Measurements from ENCODE around the gene HDAC7. TPM values are rescaled to one million over a fixed set of nuclear protein-coding genes. Genes with fewer than 3 reads are reported as not detected.

The HDAC7 gene
- polyA plus RNA-seq (2011; rRNA removed) = 28.2 and 67.0 TPM in 2 replicates
- 34.9 and 35.2 TPM in 2 replicates for polyA minus RNA-seq (2011; rRNA and poly(A)+ RNA removed)

- ChIA-PET POLR2A (interaction anchor here (0.7 to 0.9 kb wide), 2 partner anchors 9 to 27 kb away, joined by 6 to 7 read pairs; no protein-coding TSS in a partner anchor), CTCF (interaction anchor here (0.6 to 4.6 kb wide), 7 partner anchors 11 to 44 kb away, joined by 3 to 41 read pairs (median 3); no protein-coding TSS in a partner anchor)
- TF ChIP-seq, protein P1, sequence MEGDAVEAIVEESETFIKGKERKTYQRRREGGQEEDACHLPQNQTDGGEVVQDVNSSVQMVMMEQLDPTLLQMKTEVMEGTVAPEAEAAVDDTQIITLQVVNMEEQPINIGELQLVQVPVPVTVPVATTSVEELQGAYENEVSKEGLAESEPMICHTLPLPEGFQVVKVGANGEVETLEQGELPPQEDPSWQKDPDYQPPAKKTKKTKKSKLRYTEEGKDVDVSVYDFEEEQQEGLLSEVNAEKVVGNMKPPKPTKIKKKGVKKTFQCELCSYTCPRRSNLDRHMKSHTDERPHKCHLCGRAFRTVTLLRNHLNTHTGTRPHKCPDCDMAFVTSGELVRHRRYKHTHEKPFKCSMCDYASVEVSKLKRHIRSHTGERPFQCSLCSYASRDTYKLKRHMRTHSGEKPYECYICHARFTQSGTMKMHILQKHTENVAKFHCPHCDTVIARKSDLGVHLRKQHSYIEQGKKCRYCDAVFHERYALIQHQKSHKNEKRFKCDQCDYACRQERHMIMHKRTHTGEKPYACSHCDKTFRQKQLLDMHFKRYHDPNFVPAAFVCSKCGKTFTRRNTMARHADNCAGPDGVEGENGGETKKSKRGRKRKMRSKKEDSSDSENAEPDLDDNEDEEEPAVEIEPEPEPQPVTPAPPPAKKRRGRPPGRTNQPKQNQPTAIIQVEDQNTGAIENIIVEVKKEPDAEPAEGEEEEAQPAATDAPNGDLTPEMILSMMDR (IDR thresholded peaks at IDR 0.05; ENCODE audit: insufficient read depth, low read depth, low read length) = no peak
- Histone ChIP-seq H3K27me3 (ENCODE audit: control insufficient read depth, insufficient read depth, low read length) (no peaks in the 10 kb centered on the region), H3K36me3 (ENCODE audit: control insufficient read depth, insufficient read depth, low read length) (peaks cover 3% of the 10 kb centered on the region; the same call in 1 of the 2 replicates), H3K4me3 (ENCODE audit: low read depth, low read length) (peak within 1 kb of the TSS; percentile 68)
- DNase-seq (ENCODE audit: low read depth) = no peak
Measured at GRCh38 chr12:47819896-47820630, at the start of gene HDAC7. TSS of gene HDAC7 (minus strand) at chr12:47819903. CDS start at chr12:47819785, 118 bp downstream.

DNA sequence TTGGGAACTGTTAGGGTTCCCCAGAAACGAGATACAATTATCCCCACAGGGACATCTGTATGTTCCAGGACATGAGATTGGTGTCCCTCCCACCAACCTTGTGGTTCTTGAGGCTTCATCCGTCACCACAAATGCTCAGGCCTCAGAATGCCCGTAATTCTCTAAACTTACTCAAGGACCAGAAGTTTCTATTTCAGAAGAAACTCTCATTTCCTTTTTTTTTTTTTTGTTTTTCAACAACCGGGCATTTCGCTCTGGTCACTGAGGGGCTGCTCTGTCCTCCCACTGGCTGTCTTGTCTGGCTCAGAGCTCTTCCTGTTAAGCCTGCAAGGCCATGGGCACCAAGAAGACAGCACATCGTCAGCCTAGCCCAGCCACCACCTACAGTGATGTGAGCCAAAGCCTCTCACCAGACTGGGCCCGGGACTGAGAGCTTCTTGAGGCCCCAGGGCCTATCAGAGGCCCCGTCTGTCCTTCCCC, 48.9 kb upstream of the HDAC7 start:
- Histone ChIP-seq H3K27me3 (ENCODE audit: control insufficient read depth, insufficient read depth, low read length) (no peaks in the 10 kb centered on the region), H3K36me3 (ENCODE audit: control insufficient read depth, insufficient read depth, low read length) (peaks cover 11% of the 10 kb centered on the region), H3K4me3 (ENCODE audit: low read depth, low read length) (no peak overlapping the region)
- ChIA-PET CTCF (interaction anchor here (0.9 to 4.7 kb wide), 8 partner anchors 10 to 94 kb away, joined by 3 to 31 read pairs (median 4); partner anchors contain the start of gene TMEM106C), POLR2A (no interaction called here)
- DNase-seq (ENCODE audit: low read depth) = no peak
- TF ChIP-seq, protein P1 (IDR thresholded peaks at IDR 0.05; ENCODE audit: insufficient read depth, low read depth, low read length) = no peak

DNA sequence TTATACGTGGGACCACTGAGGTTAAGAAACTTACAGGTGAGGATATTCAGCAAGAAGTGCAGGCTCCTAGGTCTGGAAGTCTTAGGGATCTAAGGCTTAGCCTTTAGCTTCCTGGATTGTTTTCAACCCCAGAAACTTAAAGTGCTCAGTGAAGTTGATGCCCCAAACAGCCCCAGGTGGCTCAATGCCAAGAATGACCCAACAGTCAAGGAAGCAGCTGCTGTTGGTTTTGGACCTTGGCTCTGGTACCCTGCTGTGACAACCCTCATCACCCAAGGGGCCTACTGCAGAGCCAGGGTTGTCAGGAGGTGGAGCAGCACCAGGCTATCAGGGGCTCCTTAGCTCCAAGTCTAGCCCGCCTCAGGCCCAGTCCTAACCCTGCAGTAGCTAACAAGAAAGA, 48.3 kb upstream of the HDAC7 start:
- ChIA-PET CTCF (interaction anchor here (0.6 to 4.7 kb wide), 7 partner anchors 9 to 1211 kb away, joined by 3 to 31 read pairs (median 3); no protein-coding TSS in a partner anchor), POLR2A (no interaction called here)
- Histone ChIP-seq H3K36me3 (ENCODE audit: control insufficient read depth, insufficient read depth, low read length) (peaks cover 13% of the 10 kb centered on the region), H3K27me3 (ENCODE audit: control insufficient read depth, insufficient read depth, low read length) (no peaks in the 10 kb centered on the region), H3K4me3 (ENCODE audit: low read depth, low read length) (no peak overlapping the region)
- DNase-seq (ENCODE audit: low read depth) = no peak
- TF ChIP-seq, protein P1 (IDR thresholded peaks at IDR 0.05; ENCODE audit: insufficient read depth, low read depth, low read length) = no peak

GRCh38 chr12:47867495-47867941, 47.8 kb upstream of the HDAC7 start:
- H3K36me3 ChIP-seq (ENCODE audit: control insufficient read depth, insufficient read depth, low read length) = peaks cover 13% of the 10 kb centered on the region
- ChIA-PET CTCF (interaction anchor here (0.6 to 4.7 kb wide), 7 partner anchors 9 to 1210 kb away, joined by 3 to 31 read pairs (median 3); no protein-coding TSS in a partner anchor), POLR2A (no interaction called here)
- H3K4me3 ChIP-seq (ENCODE audit: low read depth, low read length) = no peak overlapping the region
- H3K27me3 ChIP-seq (ENCODE audit: control insufficient read depth, insufficient read depth, low read length) = no peaks in the 10 kb centered on the region
- TF ChIP-seq, protein P1 (IDR thresholded peaks at IDR 0.05; ENCODE audit: insufficient read depth, low read depth, low read length) = no peak
- DNase-seq (ENCODE audit: low read depth) = peak; percentile 45

DNA sequence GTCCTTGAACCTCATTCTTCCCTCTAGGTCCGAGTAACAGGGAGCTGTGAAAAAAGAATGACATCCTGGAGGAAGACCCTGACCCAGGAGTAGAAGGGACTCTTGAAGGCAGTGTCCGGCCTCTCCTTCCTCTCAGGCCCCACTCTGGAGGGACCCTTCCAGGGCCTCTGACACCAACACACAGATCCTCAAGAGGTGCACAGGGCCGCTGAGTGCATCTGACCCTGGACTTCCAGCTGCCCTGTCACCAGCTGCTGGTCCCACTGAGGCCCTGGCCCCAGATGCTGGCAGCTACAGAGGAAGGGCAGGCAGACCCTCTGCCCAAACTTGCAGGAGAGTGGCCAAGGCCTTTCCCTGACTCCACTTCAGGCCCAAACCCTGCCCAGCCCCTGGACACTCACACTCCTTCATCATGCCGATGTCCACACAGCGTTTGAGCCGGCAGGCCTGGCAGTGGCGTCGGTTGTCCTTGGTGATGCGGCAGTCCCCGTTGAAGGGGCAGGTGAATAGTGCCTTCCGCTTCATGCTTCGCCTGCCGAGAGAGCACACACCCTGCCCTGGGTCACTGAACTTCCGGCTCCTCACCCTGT, 45.0 kb upstream of the HDAC7 start:
- POLR2A ChIA-PET = no interaction called here
- CTCF ChIA-PET = interaction anchor here (0.6 to 1.4 kb wide), 3 partner anchors 9 to 161 kb away, joined by 3 read pairs; partner anchors contain the start of gene VDR
- TF ChIP-seq, protein P1 (IDR thresholded peaks at IDR 0.05; ENCODE audit: insufficient read depth, low read depth, low read length) = no peak
- no peak for DNase-seq (ENCODE audit: low read depth)
- Histone ChIP-seq H3K27me3 (ENCODE audit: control insufficient read depth, insufficient read depth, low read length) (no peaks in the 10 kb centered on the region), H3K36me3 (ENCODE audit: control insufficient read depth, insufficient read depth, low read length) (peaks cover 13% of the 10 kb centered on the region), H3K4me3 (ENCODE audit: low read depth, low read length) (no peak overlapping the region)
